ENCODE data around the gene S100P.
"Not testable (repeated sequence)": the region's sequence is repeated elsewhere in the genome, so short reads cannot be mapped to it uniquely, and the experiment has no call there.

Gene S100P

DNA sequence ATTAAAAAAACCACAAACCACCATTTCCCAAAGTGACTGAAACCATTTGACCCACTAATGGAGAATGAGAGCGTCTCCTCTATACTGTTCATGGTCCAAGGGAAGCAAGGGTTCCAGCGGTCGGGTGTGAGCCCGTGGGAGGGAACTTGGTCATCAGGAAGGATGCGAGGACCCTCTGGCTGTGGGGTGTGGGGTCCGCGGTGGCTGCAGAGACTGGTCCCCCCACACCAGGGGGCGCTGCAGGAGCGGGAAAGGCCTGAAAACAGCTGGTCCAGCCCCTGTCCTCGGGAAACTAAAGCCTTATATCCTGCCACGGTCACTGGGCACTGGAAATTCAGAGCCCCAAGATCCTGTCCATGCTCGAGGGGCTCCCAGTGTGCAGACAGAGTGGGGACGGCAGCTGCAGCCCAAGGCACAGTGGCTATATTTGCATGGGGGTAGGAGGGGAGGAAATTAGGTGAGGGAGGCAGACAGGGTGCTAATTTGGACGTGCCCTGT lies 26.6 kb downstream of the S100P start:
- DNase-seq = peak in 51 of 56 donors; percentile 26 to 88 (median 71)

DNA sequence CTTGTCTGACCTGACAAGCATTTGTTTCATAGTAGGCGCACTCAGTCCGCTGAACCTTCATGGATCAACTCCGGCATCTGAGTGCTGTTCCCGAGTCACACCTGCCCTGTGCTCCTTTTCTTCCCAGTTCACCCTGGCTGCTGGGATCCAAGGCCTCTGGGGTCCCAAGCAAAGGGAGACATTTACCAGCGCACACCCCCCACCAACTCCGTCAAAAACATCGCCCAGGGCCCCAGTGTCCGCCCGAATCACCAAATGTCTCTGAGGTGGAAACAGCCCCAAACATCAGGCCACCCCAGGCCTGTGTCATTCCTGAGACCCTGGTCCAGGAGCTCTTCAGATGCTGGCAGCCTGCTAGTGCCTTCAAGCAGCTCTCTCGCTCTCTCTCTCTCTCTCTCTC lies 27.4 kb downstream of the S100P start:
- no peak for DNase-seq

- DNase-seq = no peak
These were observed 29.2 kb downstream of the S100P start for GRCh38 chr4:6722891-6723290.

- no peak for DNase-seq
These were observed 30.2 kb downstream of the S100P start for GRCh38 chr4:6723851-6724250.

DNA sequence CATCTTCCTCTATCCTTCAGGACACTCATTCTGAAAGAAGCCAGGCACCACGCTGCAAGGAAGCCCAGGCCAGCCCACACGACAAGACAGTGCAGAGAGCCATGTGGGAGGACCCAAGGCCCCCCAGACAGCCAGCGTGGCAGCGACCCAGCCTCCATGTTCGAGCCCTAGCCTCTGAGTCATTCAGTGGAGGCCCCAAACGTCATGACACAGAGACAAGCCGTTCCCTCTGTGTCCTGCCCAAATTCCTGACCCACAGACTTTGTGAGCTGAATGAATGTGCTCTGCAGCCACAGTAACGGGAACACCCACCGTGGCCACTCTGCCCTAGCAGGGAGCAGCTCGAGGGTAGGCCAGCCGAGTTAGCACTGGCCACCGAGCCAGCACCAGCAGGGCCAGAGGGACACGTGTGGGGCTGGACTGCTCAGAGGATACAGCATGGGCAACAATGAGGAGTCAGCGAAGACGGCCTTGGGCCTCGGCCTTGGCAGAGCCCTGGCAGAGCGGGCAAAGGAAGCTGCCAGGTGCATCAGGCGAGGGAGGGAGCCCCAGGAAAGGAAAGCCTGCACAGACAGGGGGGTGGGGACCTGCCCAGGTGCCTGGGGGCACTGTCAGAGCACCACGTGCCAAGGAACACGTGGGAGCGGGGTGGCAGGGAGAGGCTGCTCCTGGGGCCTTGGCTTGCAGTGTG lies 30.9 kb downstream of the S100P start:
- DNase-seq = peak in 6 of 56 donors; percentile 25 to 57 (median 40)

- not testable (repeated sequence) for DNase-seq
These were observed 31.8 kb downstream of the S100P start for GRCh38 chr4:6725427-6725961.

DNA sequence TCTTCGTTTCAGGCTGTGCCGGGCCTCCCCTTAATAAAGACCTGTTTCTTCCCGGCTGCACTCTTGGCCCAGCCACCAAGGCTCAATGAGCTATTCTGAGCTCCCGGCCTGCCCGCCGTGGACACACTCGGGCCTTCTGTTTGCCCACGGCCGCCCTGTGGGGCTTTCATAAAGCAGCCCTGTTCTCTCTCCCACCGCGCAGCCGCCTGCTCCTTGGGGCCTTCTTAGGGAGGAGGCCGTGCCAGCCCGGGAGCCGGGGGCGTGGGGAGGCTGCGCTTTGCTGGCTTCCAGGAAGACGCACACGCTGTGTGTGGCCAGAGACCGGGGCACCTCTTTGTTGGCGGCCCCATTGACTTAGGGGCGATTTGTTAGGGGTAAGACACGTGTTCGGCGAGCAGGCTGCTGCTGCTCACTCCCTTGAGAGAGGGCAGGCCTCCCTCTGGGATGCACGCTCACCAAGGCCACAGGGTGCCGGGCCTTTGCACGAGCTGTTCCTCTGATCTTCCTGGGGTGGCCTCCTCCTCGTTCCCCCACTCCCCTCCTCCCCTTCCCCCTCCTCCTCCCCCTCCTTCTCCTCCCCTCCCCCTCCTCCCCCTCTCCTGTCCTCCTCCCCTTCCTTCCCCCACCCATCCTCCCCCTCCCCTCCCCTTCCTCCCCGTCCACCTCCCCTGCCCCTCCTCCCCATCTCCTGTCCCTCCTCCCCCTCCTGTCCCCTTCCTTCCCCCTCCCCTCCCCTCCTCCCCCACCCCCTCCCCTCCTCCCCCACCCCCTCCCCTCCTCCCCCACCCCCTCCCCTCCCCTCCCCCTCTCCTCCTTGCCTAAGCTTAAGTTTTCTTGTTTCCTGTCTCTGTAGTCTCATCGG lies 33.6 kb downstream of the S100P start:
- peak in 55 of 56 donors; percentile 36 to 95 (median 83) for DNase-seq

GRCh38 chr4:6727943-6728250 lies 34.2 kb downstream of the S100P start:
- DNase-seq = no peak

GRCh38 chr4:6728320-6729029 lies 34.8 kb downstream of the S100P start:
- no peak for DNase-seq

DNA sequence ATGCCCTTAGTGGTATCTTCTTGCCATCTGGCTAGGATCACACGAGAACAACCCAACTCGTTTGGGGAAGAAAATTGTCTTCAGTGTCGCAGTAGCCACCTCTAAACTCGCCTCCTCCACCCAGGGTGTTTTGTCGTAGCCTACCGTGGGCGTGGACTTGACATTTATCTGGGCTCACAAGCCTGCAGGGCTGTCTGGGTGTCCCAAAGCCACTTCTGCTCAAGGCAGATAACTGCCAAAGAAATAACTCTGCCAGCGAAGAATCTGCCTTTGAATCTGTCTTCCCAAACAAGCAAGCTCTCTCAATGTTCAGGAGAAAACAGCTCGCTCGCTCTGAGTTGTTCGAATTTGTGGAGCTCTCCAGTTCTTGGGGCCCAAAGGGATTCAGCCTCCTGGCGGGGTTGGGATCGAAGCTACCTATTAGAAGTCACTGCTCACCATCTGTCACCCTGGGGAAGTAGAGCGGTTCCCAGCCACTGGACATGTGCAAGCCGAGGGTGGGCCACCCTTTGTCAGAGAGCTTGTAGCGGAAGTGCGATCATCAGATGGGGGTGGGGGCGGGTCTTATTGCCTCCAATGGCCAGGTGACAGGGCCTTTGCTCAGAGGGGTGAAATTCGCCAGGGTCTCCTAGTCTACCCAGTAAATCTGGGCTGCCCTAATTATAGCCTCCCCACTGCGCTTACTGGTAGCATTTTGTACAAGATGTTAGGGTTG lies 37.1 kb downstream of the S100P start:
- DNase-seq = peak in 1 of 56 donors; percentile 40

- DNase-seq = no peak
These were observed 37.6 kb downstream of the S100P start for GRCh38 chr4:6731318-6731675.

GRCh38 chr4:6731780-6732179 lies 38.1 kb downstream of the S100P start:
- DNase-seq = no peak

DNA sequence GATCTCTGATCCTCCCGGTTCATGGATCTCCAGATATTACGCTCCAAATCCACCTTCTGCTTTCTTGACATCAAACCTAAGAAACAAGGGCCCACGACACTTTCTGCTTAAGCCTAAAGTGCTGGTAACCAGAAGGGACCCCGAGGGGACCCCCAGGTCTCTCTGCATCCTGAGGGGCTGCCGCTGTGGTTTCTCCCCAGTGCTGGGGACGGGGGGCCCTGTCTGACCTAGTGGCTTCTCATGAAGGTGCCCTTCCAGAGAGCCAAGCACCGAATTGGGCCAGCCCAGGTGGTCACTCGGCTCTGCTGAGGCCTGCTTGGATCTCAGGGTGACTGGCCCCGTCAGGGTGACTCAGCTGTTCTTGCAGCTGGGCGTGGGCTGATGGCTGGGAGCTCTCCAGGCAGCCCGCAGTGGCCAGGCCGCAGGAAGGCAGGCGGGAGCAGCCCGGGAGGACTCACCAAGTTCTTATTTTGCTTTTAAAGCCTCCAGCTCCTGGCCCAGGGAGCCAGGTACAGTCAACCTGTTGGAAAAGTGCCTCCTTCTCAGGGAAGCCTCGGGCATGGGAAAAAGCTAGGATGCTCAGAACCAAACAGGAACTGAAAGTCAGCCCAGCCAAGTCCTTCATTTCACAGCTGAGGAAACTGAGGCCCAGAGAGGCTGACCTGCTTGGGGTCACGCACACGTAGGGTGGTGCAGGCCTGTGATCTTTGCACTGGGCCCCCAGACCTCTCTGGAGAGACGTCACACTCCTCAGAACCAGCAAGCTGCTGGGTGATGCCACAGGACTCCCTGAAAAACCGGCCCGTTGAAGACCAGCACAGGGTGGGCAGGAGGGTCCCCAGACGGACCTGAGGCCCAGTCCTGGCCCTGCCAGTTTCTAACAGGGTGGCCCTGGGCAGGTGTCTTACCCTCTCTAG lies 39.0 kb downstream of the S100P start:
- DNase-seq = peak in 34 of 56 donors; percentile 27 to 84 (median 54)

GRCh38 chr4:6733358-6734164 lies 39.9 kb downstream of the S100P start:
- no peak for DNase-seq

- no peak for DNase-seq
These were observed 40.6 kb downstream of the S100P start for GRCh38 chr4:6734165-6734786.

DNA sequence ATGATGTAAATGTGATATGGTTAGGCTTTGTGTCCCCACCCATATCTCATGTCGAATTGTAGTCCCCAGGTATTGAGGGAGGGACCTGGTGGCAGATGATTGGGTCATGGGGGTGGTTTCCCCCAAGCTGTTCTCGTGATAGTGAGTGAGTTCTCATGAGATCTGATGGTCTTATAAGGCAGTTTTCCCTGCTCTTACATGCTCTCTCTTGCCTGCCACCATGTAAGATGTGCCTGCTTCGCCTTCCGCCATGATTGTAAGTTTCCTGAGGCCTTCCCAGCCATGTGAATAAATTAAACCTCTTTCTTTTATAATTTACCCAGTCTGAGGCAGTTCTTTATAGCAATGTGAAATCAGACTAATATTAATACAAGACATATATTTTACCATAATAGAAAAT lies 46.2 kb downstream of the S100P start:
- DNase-seq = no peak

GRCh38 chr4:6740347-6740746 lies 46.7 kb downstream of the S100P start:
- no peak for DNase-seq

GRCh38 chr4:6742507-6742906 lies 48.8 kb downstream of the S100P start:
- DNase-seq = no peak

DNA sequence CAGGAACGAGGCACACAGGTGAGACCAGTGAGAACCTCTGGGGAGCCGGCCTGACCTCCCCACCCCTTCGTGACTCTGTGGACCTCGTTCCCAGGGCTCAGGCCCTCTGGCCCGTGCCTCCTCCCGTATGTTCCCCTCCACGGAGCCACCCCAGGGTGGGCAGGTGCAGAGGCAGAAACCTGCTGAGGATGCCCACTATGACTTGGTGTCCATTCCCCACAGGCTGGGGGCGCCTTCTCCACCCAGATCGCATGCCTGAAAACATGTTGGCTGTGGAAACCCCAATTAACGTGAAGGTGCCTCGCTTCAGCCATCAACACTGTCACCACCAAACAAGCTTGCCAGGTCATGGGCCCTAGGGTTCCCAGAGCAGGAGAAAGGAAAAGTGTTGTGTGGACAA lies 49.3 kb downstream of the S100P start:
- DNase-seq = no peak

Data from amygdala (tissue), 56 donors.